H1 (cell line): ENCODE data around the gene ZFP91. TPM values are rescaled to one million over a fixed set of nuclear protein-coding genes. Genes with fewer than 3 reads are reported as not detected.

Experiments
- CTCF ChIA-PET: fragments of 300-600 bp; sonication (Branson Sonifier 250); formaldehyde crosslinking; loops from one replicate; lab custom pipeline; 2021; ENCODE audit not compliant: partially characterized antibody; lab: Charles Lee
- POLR2A ChIA-PET: fragments of 300-600 bp; sonication (Branson Sonifier 250); formaldehyde crosslinking; loops from one replicate; lab custom pipeline; 2021; ENCODE audit warnings: inconsistent platforms; ENCODE audit not compliant: partially characterized antibody; lab: Charles Lee
- DNase-seq, 2 experiments: peaks; one replicate each; pipeline versions ENCODE4 v3.0.0 to v3.0.0-alpha.2; 2010 to 2022; ENCODE audit warnings: low spot score in 2 of 2, low read depth in 1 of 2, mixed read lengths in 1 of 2
- FAIRE-seq: peaks from 2 replicates; lab custom pipeline; 2011; peaks lifted over from hg19 to GRCh38; lab: Jason Lieb, UNC
- H2AFZ ChIP-seq: 2 replicates; pipeline ENCODE4 v1.8.1; 2012; ENCODE audit warnings: low read length, inconsistent platforms
- H2AK5ac ChIP-seq: 2 replicates; pipeline ENCODE4 v1.6.1; 2013; ENCODE audit warnings: low read depth, low read length
- H2BK120ac ChIP-seq: replicated peaks from 2 replicates; pipeline ENCODE3; 2013; ENCODE audit warnings: low read depth, low read length, inconsistent platforms
- H2BK12ac ChIP-seq: 2 replicates; pipeline ENCODE4 v1.6.1; 2013; ENCODE audit warnings: low read depth, low read length
- H2BK15ac ChIP-seq: 2 replicates; pipeline ENCODE4 v1.6.1; 2013; ENCODE audit warnings: low read length
- H2BK20ac ChIP-seq: 2 replicates; pipeline ENCODE4 v1.6.1; 2013; ENCODE audit warnings: low read length
- H2BK5ac ChIP-seq: 2 replicates; pipeline ENCODE4 v1.6.1; 2013; ENCODE audit warnings: low read depth, low read length
- H3K14ac ChIP-seq: 2 replicates; pipeline ENCODE4 v1.6.1; 2013; ENCODE audit warnings: inconsistent platforms; ENCODE audit not compliant: insufficient read length
- H3K18ac ChIP-seq: 2 replicates; pipeline ENCODE4 v1.6.1; 2013; ENCODE audit warnings: low read length; ENCODE audit errors: extremely low read depth
- H3K23ac ChIP-seq: 2 replicates; pipeline ENCODE4 v1.6.1; 2013; ENCODE audit warnings: inconsistent platforms; ENCODE audit not compliant: insufficient read length
- H3K23me2 ChIP-seq: 2 replicates; pipeline ENCODE4 v1.6.1; 2013; ENCODE audit warnings: low read depth, low read length
- H3K27ac ChIP-seq: 2 replicates; pipeline ENCODE4 v1.6.1; 2011; ENCODE audit warnings: low read depth, low read length, inconsistent platforms
- H3K27me3 ChIP-seq, 4 experiments: replicated peaks in 1 of 4; 1 replicate in 1 of 4; 2 replicates in 3 of 4; pipeline versions ENCODE4 v1.6.1 to v1.8.1; 2011 to 2013; ENCODE audit warnings: low read length in 3 of 4, mild to moderate bottlenecking in 3 of 4, inconsistent platforms in 2 of 4, mixed read lengths in 2 of 4, moderate library complexity in 1 of 4; ENCODE audit not compliant: control insufficient read depth in 3 of 4, insufficient read depth in 3 of 4; ENCODE audit errors: extremely low read depth in 1 of 4
- H3K36me3 ChIP-seq, 4 experiments: 2 replicates each; pipeline versions ENCODE4 v1.6.1 to v1.8.1; 2011 to 2013; ENCODE audit warnings: mild to moderate bottlenecking in 4 of 4, low read length in 3 of 4, moderate library complexity in 2 of 4, control low read depth in 1 of 4, inconsistent platforms in 1 of 4; ENCODE audit not compliant: insufficient read depth in 4 of 4, control insufficient read depth in 2 of 4
- H3K4ac ChIP-seq: replicated peaks from 2 replicates; pipeline ENCODE3; 2013; ENCODE audit warnings: low read length, low read depth, mixed read lengths, inconsistent platforms; ENCODE audit not compliant: insufficient read length
- H3K4me1 ChIP-seq, 4 experiments: replicated peaks in 1 of 4; 1 replicate in 1 of 4; 2 replicates in 3 of 4; pipeline versions ENCODE4 v1.6.1 to v1.8.1; 2011 to 2013; ENCODE audit warnings: low read length in 3 of 4, inconsistent platforms in 2 of 4, mixed read lengths in 1 of 4; ENCODE audit not compliant: insufficient read depth in 4 of 4, control insufficient read depth in 3 of 4
- H3K4me2 ChIP-seq, 2 experiments: 2 replicates each; pipeline versions ENCODE4 v1.6.1 to v1.8.1; 2011 to 2013; ENCODE audit warnings: low read depth in 2 of 2, low read length in 2 of 2, control low read depth in 1 of 2, inconsistent platforms in 1 of 2, mild to moderate bottlenecking in 1 of 2; ENCODE audit not compliant: insufficient read depth in 1 of 2
- H3K4me3 ChIP-seq, 4 experiments: fragments of 200-600, 300-600 bp in 1 of 4; sonication (generic), shearing (Covaris generic), sonication (Bioruptor Twin) in 1 of 4; 2 replicates each; pipeline versions ENCODE4 v1.5.1 to v1.8.1; 2011 to 2016; ENCODE audit warnings: low read length in 4 of 4, low read depth in 3 of 4, control low read depth in 2 of 4, inconsistent platforms in 2 of 4, mild to moderate bottlenecking in 2 of 4, mixed read lengths in 1 of 4, moderate library complexity in 1 of 4; ENCODE audit not compliant: insufficient read depth in 2 of 4; ENCODE audit errors: extremely low read depth in 1 of 4
- H3K56ac ChIP-seq: replicated peaks from 2 replicates; pipeline ENCODE3; 2013; ENCODE audit warnings: low read depth, mild to moderate bottlenecking, mixed read lengths, low read length, inconsistent platforms; ENCODE audit not compliant: insufficient read length
- H3K79me1 ChIP-seq: 2 replicates; pipeline ENCODE4 v1.6.1; 2013; ENCODE audit warnings: low read depth, low read length, control low read depth
- H3K79me2 ChIP-seq, 2 experiments: 2 replicates each; pipeline versions ENCODE4 v1.6.1 to v1.8.1; 2012 to 2013; ENCODE audit warnings: low read length in 2 of 2, mild to moderate bottlenecking in 2 of 2, inconsistent platforms in 1 of 2; ENCODE audit not compliant: insufficient read depth in 2 of 2, control insufficient read depth in 1 of 2
- H3K9ac ChIP-seq, 4 experiments: replicated peaks in 1 of 4; 1 replicate in 1 of 4; 2 replicates in 3 of 4; pipeline versions ENCODE4 v1.6.1 to v1.8.1; 2011 to 2013; ENCODE audit warnings: low read depth in 3 of 4, low read length in 3 of 4, control low read depth in 2 of 4, mild to moderate bottlenecking in 2 of 4, moderate library complexity in 2 of 4, inconsistent platforms in 1 of 4; ENCODE audit errors: extremely low read depth in 1 of 4
- H3K9me3 ChIP-seq, 2 experiments: 2 replicates each; pipeline versions ENCODE4 v1.6.1 to v1.8.1; 2012 to 2013; ENCODE audit warnings: mild to moderate bottlenecking in 2 of 2, moderate library complexity in 2 of 2, control low read depth in 1 of 2, inconsistent platforms in 1 of 2, low read depth in 1 of 2, low read length in 1 of 2, mixed read lengths in 1 of 2; ENCODE audit not compliant: insufficient read depth in 2 of 2
- H4K20me1 ChIP-seq, 2 experiments: replicated peaks in 1 of 2; 2 replicates each; pipeline versions ENCODE3 to v1.8.1; 2011 to 2013; ENCODE audit warnings: inconsistent platforms in 2 of 2, low read length in 2 of 2, mild to moderate bottlenecking in 1 of 2; ENCODE audit not compliant: insufficient read depth in 2 of 2, control insufficient read depth in 1 of 2
- H4K5ac ChIP-seq: 2 replicates; pipeline ENCODE4 v1.6.1; 2013; ENCODE audit warnings: low read length, low read depth, mixed read lengths, inconsistent platforms; ENCODE audit not compliant: insufficient read length
- H4K8ac ChIP-seq: 2 replicates; pipeline ENCODE4 v1.8.0; 2013; ENCODE audit warnings: mild to moderate bottlenecking, moderate library complexity, low read length, inconsistent platforms; ENCODE audit not compliant: insufficient read depth; ENCODE audit errors: extremely low read depth
- H4K91ac ChIP-seq: replicated peaks from 2 replicates; pipeline ENCODE3; 2013; ENCODE audit warnings: low read length, mixed read lengths, inconsistent platforms; ENCODE audit not compliant: insufficient read length
- CHD1 ChIP-seq: IDR thresholded peaks from 2 replicates; pipeline ENCODE4 v1.6.1; 2012; ENCODE audit warnings: low read depth, low read length, improper control_type of control experiment
- HDAC6 ChIP-seq: IDR thresholded peaks from one replicate; pipeline ENCODE4 v1.7.1; 2012; ENCODE audit warnings: low read depth, mild to moderate bottlenecking, inconsistent platforms, low read length, moderate library complexity
- JUND ChIP-seq: IDR thresholded peaks from 2 replicates; pipeline ENCODE4 v1.6.1; 2011; ENCODE audit warnings: mild to moderate bottlenecking, improper control_type of control experiment, low read length
- KDM1A ChIP-seq: fragments of 200-600, 300-600 bp; sonication (generic); IDR thresholded peaks from 2 replicates; pipeline ENCODE4 v1.7.1; 2016; ENCODE audit warnings: mild to moderate bottlenecking, low read length, borderline replicate concordance
- PHF8 ChIP-seq: fragments of 200-600 bp; sonication (generic); conservative IDR thresholded peaks from 2 replicates; pipeline ENCODE4 v1.7.1; 2012; ENCODE audit warnings: low read depth, mild to moderate bottlenecking, inconsistent platforms, low read length, moderate library complexity
- RFX5 ChIP-seq: IDR thresholded peaks from 2 replicates; pipeline ENCODE4 v1.6.1; 2011; ENCODE audit warnings: low read depth, low read length, improper control_type of control experiment, borderline replicate concordance
- SIN3A ChIP-seq, 2 experiments: IDR thresholded peaks in 1 of 2; conservative IDR thresholded peaks in 1 of 2; 2 replicates each; pipeline ENCODE4 v1.6.1; 2011 to 2012; ENCODE audit warnings: low read length in 2 of 2, improper control_type of control experiment in 1 of 2, low read depth in 1 of 2, mild to moderate bottlenecking in 1 of 2
- SP1 ChIP-seq: IDR thresholded peaks from 2 replicates; pipeline ENCODE4 v1.6.1; 2011; ENCODE audit warnings: low read depth, low read length
- SP4 ChIP-seq: IDR thresholded peaks from 2 replicates; pipeline ENCODE4 v1.6.1; 2012; ENCODE audit warnings: low read length, inconsistent platforms
- TAF7 ChIP-seq: optimal IDR thresholded peaks from 2 replicates; pipeline ENCODE3; 2011; ENCODE audit warnings: low read depth, mild to moderate bottlenecking, inconsistent platforms, low read length, moderate library complexity, borderline replicate concordance
- polyA plus RNA-seq, 7 experiments: library from polyadenylated mRNA; depleted of rRNA in 3 of 7; stranded (reverse) in 5 of 7; unstranded in 2 of 7; fragments of >200 nt in 5 of 7; fragments of 200-250 nt in 2 of 7; gene quantifications; 1 replicate in 5 of 7; 2 replicates in 1 of 7; 4 replicates in 1 of 7; pipeline versions ENCODE4 v1.2.1 to v1.2.3, GENCODE V29; 2011 to 2013; ENCODE audit warnings: missing spikeins in 2 of 7, mixed read lengths in 2 of 7
- total RNA-seq: library from RNA; stranded (reverse); fragmentation: NEBNext Ultra II Directional; extraction: Animal tissue kit (Norgen Biotek cat#: 25700); gene quantifications from 2 replicates; pipeline ENCODE4 v1.2.1, GENCODE V29; 2021
- TF ChIP-seq, protein P1 (sequence below), 3 experiments: IDR thresholded peaks; 1 replicate in 2 of 3; 2 replicates in 1 of 3; pipeline versions ENCODE4 v1.5.1 to v1.6.1; 2011; ENCODE audit warnings: low read length in 3 of 3, mild to moderate bottlenecking in 3 of 3, inconsistent platforms in 2 of 3, low read depth in 1 of 3, moderate library complexity in 1 of 3; ENCODE audit not compliant: insufficient read depth in 1 of 3; ENCODE audit errors: control extremely low read depth in 1 of 3
- TF ChIP-seq, protein P2 (sequence below): IDR thresholded peaks from 2 replicates; pipeline ENCODE4 v1.6.1; 2011; ENCODE audit warnings: low read length, improper control_type of control experiment

ZFP91 gene
- total and polyA plus RNA-seq, 2 of the 8 experiments (the other 6 are each of a cell fraction or from before 2014, with no cell fraction given) = 10.7 to 29.0 TPM

DNA sequence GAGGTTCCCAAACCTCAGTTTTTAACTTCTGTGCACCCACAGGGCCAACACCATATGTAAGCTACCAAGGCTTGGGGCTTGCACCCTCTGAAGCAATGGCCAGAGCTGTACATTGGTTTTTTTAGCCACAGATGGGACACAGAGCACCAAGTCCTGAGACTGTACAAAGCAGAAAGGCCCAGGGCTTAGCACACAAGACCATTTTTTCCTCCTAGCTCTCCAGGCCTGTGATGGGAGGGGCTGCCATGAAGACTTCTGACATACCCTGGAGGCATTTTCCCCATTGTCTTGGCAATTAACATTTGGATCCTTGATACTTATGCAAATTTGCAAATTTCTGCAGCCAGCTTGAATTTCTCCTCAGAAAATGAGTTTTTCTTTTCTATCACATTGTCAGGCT is 67.0 kb downstream of the ZFP91 start:
- H2BK5ac ChIP-seq = no peak overlapping the region
- H3K56ac ChIP-seq = no peak overlapping the region
- H2BK120ac ChIP-seq = no peak overlapping the region
- no peak overlapping the region for H4K8ac ChIP-seq
- no peak overlapping the region for H3K23ac ChIP-seq
- H4K5ac ChIP-seq = no peak overlapping the region
- no peak overlapping the region for H3K14ac ChIP-seq
- no peaks in the 10 kb centered on the region for H4K20me1 ChIP-seq
- H2BK15ac ChIP-seq = no peak overlapping the region
- no peak overlapping the region for H3K9ac ChIP-seq
- no peaks in the 10 kb centered on the region for H3K79me1 ChIP-seq
- no peaks in the 10 kb centered on the region for H3K23me2 ChIP-seq
- H3K4me2 ChIP-seq = no peak overlapping the region
- H3K4ac ChIP-seq = no peak overlapping the region
- no peak overlapping the region for H2AK5ac ChIP-seq
- H2AFZ ChIP-seq = no peak overlapping the region
- H4K91ac ChIP-seq = no peak overlapping the region
- DNase-seq (no peak), FAIRE-seq (no peak)
- no peak overlapping the region for H3K4me3 ChIP-seq
- POLR2A ChIA-PET = no interaction called here
- no peak overlapping the region for H2BK12ac ChIP-seq
- peaks cover 16 to 17% of the 10 kb centered on the region in 2 experiments for H3K9me3 ChIP-seq
- H3K36me3 ChIP-seq = no peaks in the 10 kb centered on the region
- no peak overlapping the region for H3K18ac ChIP-seq
- no peaks in the 10 kb centered on the region for H3K79me2 ChIP-seq
- no peak overlapping the region for H2BK20ac ChIP-seq
- no peak overlapping the region for H3K27ac ChIP-seq
- no peaks in the 10 kb centered on the region for H3K27me3 ChIP-seq
- CTCF ChIA-PET = interaction anchor here (0.8 to 2.4 kb wide), 7 partner anchors 9 to 413 kb away, joined by 3 to 7 read pairs (median 5); no protein-coding TSS in a partner anchor
- H3K4me1 ChIP-seq = no peaks in the 10 kb centered on the region
- no peak for TF ChIP-seq SIN3A (conservative IDR thresholded peaks at IDR 0.05 in 1 of 2, IDR thresholded peaks at IDR 0.05 in 1 of 2; ENCODE audit: low read depth in 1 of 2, low read length in 2 of 2)
- TF ChIP-seq SP4 = no peak
- TF ChIP-seq, protein P1, sequence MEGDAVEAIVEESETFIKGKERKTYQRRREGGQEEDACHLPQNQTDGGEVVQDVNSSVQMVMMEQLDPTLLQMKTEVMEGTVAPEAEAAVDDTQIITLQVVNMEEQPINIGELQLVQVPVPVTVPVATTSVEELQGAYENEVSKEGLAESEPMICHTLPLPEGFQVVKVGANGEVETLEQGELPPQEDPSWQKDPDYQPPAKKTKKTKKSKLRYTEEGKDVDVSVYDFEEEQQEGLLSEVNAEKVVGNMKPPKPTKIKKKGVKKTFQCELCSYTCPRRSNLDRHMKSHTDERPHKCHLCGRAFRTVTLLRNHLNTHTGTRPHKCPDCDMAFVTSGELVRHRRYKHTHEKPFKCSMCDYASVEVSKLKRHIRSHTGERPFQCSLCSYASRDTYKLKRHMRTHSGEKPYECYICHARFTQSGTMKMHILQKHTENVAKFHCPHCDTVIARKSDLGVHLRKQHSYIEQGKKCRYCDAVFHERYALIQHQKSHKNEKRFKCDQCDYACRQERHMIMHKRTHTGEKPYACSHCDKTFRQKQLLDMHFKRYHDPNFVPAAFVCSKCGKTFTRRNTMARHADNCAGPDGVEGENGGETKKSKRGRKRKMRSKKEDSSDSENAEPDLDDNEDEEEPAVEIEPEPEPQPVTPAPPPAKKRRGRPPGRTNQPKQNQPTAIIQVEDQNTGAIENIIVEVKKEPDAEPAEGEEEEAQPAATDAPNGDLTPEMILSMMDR (IDR thresholded peaks at IDR 0.05; ENCODE audit: control extremely low read depth in 1 of 3, insufficient read depth in 1 of 3, low read depth in 1 of 3, low read length in 3 of 3) = no peak
- TF ChIP-seq PHF8 = no peak
- no peak for TF ChIP-seq CHD1
- TF ChIP-seq SP1 = no peak
- no peak for TF ChIP-seq RFX5
- TF ChIP-seq, protein P2, sequence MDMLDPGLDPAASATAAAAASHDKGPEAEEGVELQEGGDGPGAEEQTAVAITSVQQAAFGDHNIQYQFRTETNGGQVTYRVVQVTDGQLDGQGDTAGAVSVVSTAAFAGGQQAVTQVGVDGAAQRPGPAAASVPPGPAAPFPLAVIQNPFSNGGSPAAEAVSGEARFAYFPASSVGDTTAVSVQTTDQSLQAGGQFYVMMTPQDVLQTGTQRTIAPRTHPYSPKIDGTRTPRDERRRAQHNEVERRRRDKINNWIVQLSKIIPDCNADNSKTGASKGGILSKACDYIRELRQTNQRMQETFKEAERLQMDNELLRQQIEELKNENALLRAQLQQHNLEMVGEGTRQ = no peak
- TF ChIP-seq JUND = no peak
- TF ChIP-seq HDAC6 = no peak
- TF ChIP-seq TAF7 = no peak
- no peak for TF ChIP-seq KDM1A
